Measurements from ENCODE around the gene COLEC12.

GRCh38 chr18:518081-518480, 17.6 kb upstream of the COLEC12 start:
- TF ChIP-seq, protein P1, sequence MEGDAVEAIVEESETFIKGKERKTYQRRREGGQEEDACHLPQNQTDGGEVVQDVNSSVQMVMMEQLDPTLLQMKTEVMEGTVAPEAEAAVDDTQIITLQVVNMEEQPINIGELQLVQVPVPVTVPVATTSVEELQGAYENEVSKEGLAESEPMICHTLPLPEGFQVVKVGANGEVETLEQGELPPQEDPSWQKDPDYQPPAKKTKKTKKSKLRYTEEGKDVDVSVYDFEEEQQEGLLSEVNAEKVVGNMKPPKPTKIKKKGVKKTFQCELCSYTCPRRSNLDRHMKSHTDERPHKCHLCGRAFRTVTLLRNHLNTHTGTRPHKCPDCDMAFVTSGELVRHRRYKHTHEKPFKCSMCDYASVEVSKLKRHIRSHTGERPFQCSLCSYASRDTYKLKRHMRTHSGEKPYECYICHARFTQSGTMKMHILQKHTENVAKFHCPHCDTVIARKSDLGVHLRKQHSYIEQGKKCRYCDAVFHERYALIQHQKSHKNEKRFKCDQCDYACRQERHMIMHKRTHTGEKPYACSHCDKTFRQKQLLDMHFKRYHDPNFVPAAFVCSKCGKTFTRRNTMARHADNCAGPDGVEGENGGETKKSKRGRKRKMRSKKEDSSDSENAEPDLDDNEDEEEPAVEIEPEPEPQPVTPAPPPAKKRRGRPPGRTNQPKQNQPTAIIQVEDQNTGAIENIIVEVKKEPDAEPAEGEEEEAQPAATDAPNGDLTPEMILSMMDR (conservative IDR thresholded peaks at IDR 0.05; ENCODE audit: low read length): no peak
- TF ChIP-seq EZH2phosphoT487 (IDR thresholded peaks at IDR 0.05; ENCODE audit: borderline replicate concordance): no peak
